Effector memory CD4-positive, alpha-beta T cell (primary cell): Measurements from ENCODE around the gene PDE12.

Experiments used
- DNase-seq, 3 donors: peaks; one replicate each; pipeline ENCODE4 v3.0.0-alpha.2; 2020
- H3K27ac ChIP-seq: 2 replicates; pipeline ENCODE4 v1.7.0; 2013; ENCODE audit warnings: mild to moderate bottlenecking, low read length, moderate library complexity; ENCODE audit not compliant: insufficient read depth, poor library complexity, severe bottlenecking
- H3K27me3 ChIP-seq: replicated peaks from 2 replicates; pipeline ENCODE4 v1.7.0; 2013; ENCODE audit warnings: mild to moderate bottlenecking, low read length; ENCODE audit not compliant: insufficient read depth, control insufficient read depth, poor library complexity, severe bottlenecking
- H3K36me3 ChIP-seq: 2 replicates; pipeline ENCODE4 v1.7.0; 2013; ENCODE audit warnings: mild to moderate bottlenecking, low read length, moderate library complexity; ENCODE audit not compliant: control insufficient read depth, insufficient read depth
- H3K4me1 ChIP-seq: 2 replicates; pipeline ENCODE4 v1.7.0; 2013; ENCODE audit warnings: low read length, mild to moderate bottlenecking; ENCODE audit not compliant: control insufficient read depth, insufficient read depth, poor library complexity, severe bottlenecking
- H3K4me3 ChIP-seq: 2 replicates; pipeline ENCODE4 v1.7.0; 2013; ENCODE audit warnings: low read length, low read depth, mild to moderate bottlenecking; ENCODE audit not compliant: insufficient read depth, poor library complexity, severe bottlenecking
- H3K9me3 ChIP-seq: 2 replicates; pipeline ENCODE4 v1.7.0; 2013; ENCODE audit warnings: mild to moderate bottlenecking, low read length, moderate library complexity; ENCODE audit not compliant: control insufficient read depth

Gene PDE12

GRCh38 chr3:57586778-57587177, 30.7 kb downstream of the PDE12 start:
- Histone ChIP-seq H3K4me1 (no peaks in the 10 kb centered on the region), H3K9me3 (no peaks in the 10 kb centered on the region), H3K27ac (no peak overlapping the region), H3K4me3 (no peak overlapping the region), H3K27me3 (no peaks in the 10 kb centered on the region), H3K36me3 (peaks cover 14% of the 10 kb centered on the region)
- no peak for DNase-seq

- Histone ChIP-seq H3K4me3 (no peak overlapping the region), H3K9me3 (no peaks in the 10 kb centered on the region), H3K4me1 (no peaks in the 10 kb centered on the region), H3K36me3 (peaks cover 8% of the 10 kb centered on the region), H3K27ac (no peak overlapping the region), H3K27me3 (no peaks in the 10 kb centered on the region)
- no peak for DNase-seq
These were observed 31.8 kb downstream of the PDE12 start for GRCh38 chr3:57587905-57588304.

GRCh38 chr3:57592306-57592705, 36.2 kb downstream of the PDE12 start:
- no peaks in the 10 kb centered on the region for H3K36me3 ChIP-seq
- no peaks in the 10 kb centered on the region for H3K9me3 ChIP-seq
- DNase-seq = no peak
- H3K4me3 ChIP-seq = no peak overlapping the region
- H3K27ac ChIP-seq = no peak overlapping the region
- no peaks in the 10 kb centered on the region for H3K27me3 ChIP-seq
- H3K4me1 ChIP-seq = peaks cover 13% of the 10 kb centered on the region

GRCh38 chr3:57594144-57594543, 38.1 kb downstream of the PDE12 start:
- no peaks in the 10 kb centered on the region for H3K36me3 ChIP-seq
- no peak overlapping the region for H3K4me3 ChIP-seq
- no peak for DNase-seq
- no peaks in the 10 kb centered on the region for H3K27me3 ChIP-seq
- H3K9me3 ChIP-seq = no peaks in the 10 kb centered on the region
- H3K27ac ChIP-seq = no peak overlapping the region
- H3K4me1 ChIP-seq = peaks cover 23% of the 10 kb centered on the region

GRCh38 chr3:57594576-57594975, 38.5 kb downstream of the PDE12 start:
- H3K36me3 ChIP-seq = no peaks in the 10 kb centered on the region
- H3K27me3 ChIP-seq = no peaks in the 10 kb centered on the region
- no peak for DNase-seq
- no peak overlapping the region for H3K27ac ChIP-seq
- H3K4me3 ChIP-seq = no peak overlapping the region
- H3K4me1 ChIP-seq = peaks cover 24% of the 10 kb centered on the region
- H3K9me3 ChIP-seq = no peaks in the 10 kb centered on the region

- Histone ChIP-seq H3K27me3 (no peaks in the 10 kb centered on the region), H3K36me3 (no peaks in the 10 kb centered on the region), H3K4me3 (peak overlapping the region; percentile 77), H3K27ac (peak overlapping the region; percentile 96), H3K9me3 (no peaks in the 10 kb centered on the region), H3K4me1 (peaks cover 24% of the 10 kb centered on the region)
- peak; percentile 55 to 73 (median 58) for DNase-seq
These were observed 40.5 kb downstream of the PDE12 start for GRCh38 chr3:57596495-57597126.

- peak within 1 kb of the TSS; percentile 96 for H3K27ac ChIP-seq
- H3K4me3 ChIP-seq = peak within 1 kb of the TSS; percentile 77
- H3K9me3 ChIP-seq = no peaks in the 10 kb centered on the region
- no peaks in the 10 kb centered on the region for H3K36me3 ChIP-seq
- DNase-seq = peak; percentile 99 to 100 (median 99)
- peaks cover 24% of the 10 kb centered on the region for H3K4me1 ChIP-seq
- H3K27me3 ChIP-seq = no peaks in the 10 kb centered on the region
These were observed 41.3 kb downstream of the PDE12 start, which contains the start of gene ARF4 for GRCh38 chr3:57597127-57597923. Gene ARF4 (minus strand): TSS chr3:57597344. CDS start chr3:57597140, 204 bp downstream.

- H3K27ac ChIP-seq = peak overlapping the region; percentile 96
- H3K27me3 ChIP-seq = no peaks in the 10 kb centered on the region
- no peaks in the 10 kb centered on the region for H3K9me3 ChIP-seq
- H3K4me3 ChIP-seq = peak overlapping the region; percentile 15
- H3K36me3 ChIP-seq = no peaks in the 10 kb centered on the region
- DNase-seq = no peak
- H3K4me1 ChIP-seq = peaks cover 24% of the 10 kb centered on the region
These were observed 42.8 kb downstream of the PDE12 start for GRCh38 chr3:57598765-57599360.

GRCh38 chr3:57600195-57600594, 44.1 kb downstream of the PDE12 start:
- H3K27me3 ChIP-seq = no peaks in the 10 kb centered on the region
- no peak for DNase-seq
- no peaks in the 10 kb centered on the region for H3K9me3 ChIP-seq
- H3K4me3 ChIP-seq = no peak overlapping the region
- no peak overlapping the region for H3K27ac ChIP-seq
- H3K36me3 ChIP-seq = no peaks in the 10 kb centered on the region
- H3K4me1 ChIP-seq = peaks cover 18% of the 10 kb centered on the region

- no peak for DNase-seq
- Histone ChIP-seq H3K4me1 (no peaks in the 10 kb centered on the region), H3K9me3 (no peaks in the 10 kb centered on the region), H3K4me3 (no peak overlapping the region), H3K36me3 (no peaks in the 10 kb centered on the region), H3K27ac (no peak overlapping the region), H3K27me3 (no peaks in the 10 kb centered on the region)
These were observed 48.9 kb downstream of the PDE12 start for GRCh38 chr3:57604971-57605370.
